SK-N-MC (cell line): ENCODE data around the gene TIMM10B.

ENCODE experiments used
- EZH2 ChIP-seq: fragments of 200-600 bp; sonication (generic); IDR thresholded peaks from one replicate; pipeline ENCODE4 v1.6.1; 2017; ENCODE audit warnings: antibody characterized with exemption
- FOXP2 ChIP-seq: optimal IDR thresholded peaks from 2 replicates; pipeline ENCODE3; 2011; ENCODE audit warnings: mild to moderate bottlenecking, moderate library complexity; ENCODE audit not compliant: insufficient read depth; ENCODE audit errors: extremely low read length, control extremely low read depth

GRCh38 chr11:6480299-6480914, 894 bp upstream of the TIMM10B start:
- TF ChIP-seq FOXP2: no peak
- TF ChIP-seq EZH2: no peak
